H9 (cell line): ENCODE measurements around the gene EPB41L5. TPM values are rescaled to one million over a fixed set of nuclear protein-coding genes. Genes with fewer than 3 reads are reported as not detected.

Experiments
- DNase-seq: peaks from one replicate; pipeline ENCODE4 v3.0.0-alpha.2; 2017
- H2AFZ ChIP-seq: one replicate; pipeline ENCODE4 v1.6.1; 2013; ENCODE audit warnings: mild to moderate bottlenecking, low read length, control low read depth, moderate library complexity
- H2AK5ac ChIP-seq: 2 replicates; pipeline ENCODE4 v1.6.1; 2013; ENCODE audit warnings: low read length, control low read depth, mixed read lengths; ENCODE audit not compliant: insufficient read length
- H2BK120ac ChIP-seq: one replicate; pipeline ENCODE4 v1.6.1; 2013; ENCODE audit warnings: low read depth, mild to moderate bottlenecking, low read length, control low read depth, inconsistent platforms; ENCODE audit not compliant: poor library complexity, severe bottlenecking
- H2BK12ac ChIP-seq: 2 replicates; pipeline ENCODE4 v1.6.1; 2013; ENCODE audit warnings: low read length, control low read depth, mixed read lengths, low read depth; ENCODE audit not compliant: insufficient read length
- H2BK15ac ChIP-seq: 2 replicates; pipeline ENCODE4 v1.6.1; 2013; ENCODE audit warnings: low read depth, low read length, control low read depth
- H2BK20ac ChIP-seq: one replicate; pipeline ENCODE4 v1.6.1; 2013; ENCODE audit warnings: low read depth, mild to moderate bottlenecking, low read length, control low read depth, inconsistent platforms; ENCODE audit not compliant: poor library complexity, severe bottlenecking
- H2BK5ac ChIP-seq: 2 replicates; pipeline ENCODE4 v1.6.1; 2013; ENCODE audit warnings: low read length, control low read depth, mixed read lengths; ENCODE audit not compliant: insufficient read length
- H3K14ac ChIP-seq: 2 replicates; pipeline ENCODE4 v1.6.1; 2013; ENCODE audit warnings: low read length, control low read depth; ENCODE audit not compliant: insufficient read depth
- H3K18ac ChIP-seq: 2 replicates; pipeline ENCODE4 v1.6.1; 2013; ENCODE audit warnings: low read depth, mild to moderate bottlenecking, mixed read lengths, low read length, control low read depth; ENCODE audit not compliant: insufficient read length
- H3K23ac ChIP-seq: 2 replicates; pipeline ENCODE4 v1.6.1; 2013; ENCODE audit warnings: low read length, control low read depth, mixed read lengths, low read depth; ENCODE audit not compliant: insufficient read length
- H3K23me2 ChIP-seq: 2 replicates; pipeline ENCODE4 v1.6.1; 2013; ENCODE audit warnings: low read depth, mild to moderate bottlenecking, mixed read lengths, low read length, control low read depth; ENCODE audit not compliant: insufficient read length, poor library complexity, severe bottlenecking
- H3K27ac ChIP-seq: 2 replicates; pipeline ENCODE4 v1.5.1; 2013; ENCODE audit warnings: low read length, control low read depth, mixed read lengths, low read depth; ENCODE audit not compliant: insufficient read length
- H3K27me3 ChIP-seq: 2 replicates; pipeline ENCODE4 v1.6.1; 2013; ENCODE audit warnings: low read length, control low read depth, inconsistent platforms; ENCODE audit not compliant: insufficient read depth
- H3K4ac ChIP-seq: 2 replicates; pipeline ENCODE4 v1.6.1; 2013; ENCODE audit warnings: low read depth, mild to moderate bottlenecking, control low read depth, inconsistent platforms, low read length, moderate library complexity
- H3K4me1 ChIP-seq: 2 replicates; pipeline ENCODE4 v1.6.1; 2013; ENCODE audit warnings: low read length, control low read depth, inconsistent platforms; ENCODE audit not compliant: insufficient read depth
- H3K4me2 ChIP-seq: 2 replicates; pipeline ENCODE4 v1.6.1; 2013; ENCODE audit warnings: low read length, control low read depth, mixed read lengths; ENCODE audit not compliant: insufficient read length, insufficient read depth
- H3K56ac ChIP-seq: 2 replicates; pipeline ENCODE4 v1.6.1; 2013; ENCODE audit warnings: low read depth, mild to moderate bottlenecking, mixed read lengths, low read length, control low read depth; ENCODE audit not compliant: insufficient read length
- H3K79me1 ChIP-seq: 2 replicates; pipeline ENCODE4 v1.6.1; 2013; ENCODE audit warnings: low read depth, mild to moderate bottlenecking, moderate library complexity, low read length, control low read depth, inconsistent platforms; ENCODE audit not compliant: insufficient read depth, poor library complexity, severe bottlenecking
- H3K79me2 ChIP-seq: 2 replicates; pipeline ENCODE4 v1.6.1; 2013; ENCODE audit warnings: low read length, control low read depth, inconsistent platforms; ENCODE audit not compliant: insufficient read depth
- H3K9ac ChIP-seq: 2 replicates; pipeline ENCODE4 v1.6.1; 2013; ENCODE audit warnings: low read length, control low read depth, mixed read lengths; ENCODE audit not compliant: insufficient read length; ENCODE audit errors: extremely low read depth
- H3K9me3 ChIP-seq: one replicate; pipeline ENCODE4 v1.6.1; 2013; ENCODE audit warnings: low read depth, low read length, inconsistent platforms; ENCODE audit not compliant: control insufficient read depth
- H3T11ph ChIP-seq: one replicate; pipeline ENCODE4 v1.6.1; 2013; ENCODE audit warnings: mild to moderate bottlenecking, low read length, control low read depth, inconsistent platforms
- H4K20me1 ChIP-seq: one replicate; pipeline ENCODE4 v1.6.1; 2013; ENCODE audit not compliant: control insufficient read depth, insufficient read length, insufficient read depth
- H4K5ac ChIP-seq: 2 replicates; pipeline ENCODE4 v1.6.1; 2013; ENCODE audit warnings: low read depth, mild to moderate bottlenecking, mixed read lengths, low read length, control low read depth; ENCODE audit not compliant: insufficient read length
- H4K8ac ChIP-seq: replicated peaks from 2 replicates; pipeline ENCODE4 v1.6.1; 2013; ENCODE audit warnings: low read length, control low read depth, mixed read lengths, low read depth; ENCODE audit not compliant: insufficient read length
- H4K91ac ChIP-seq: 2 replicates; pipeline ENCODE4 v1.6.1; 2013; ENCODE audit warnings: low read depth, mild to moderate bottlenecking, moderate library complexity, mixed read lengths, low read length, control low read depth; ENCODE audit not compliant: insufficient read length
- H3K27ac Mint-ChIP-seq, 3 experiments: 2 replicates in 2 of 3; 3 replicates in 1 of 3; pipeline ENCODE4 v1.8.0; 2020 to 2021; ENCODE audit warnings: mixed read lengths in 3 of 3, mild to moderate bottlenecking in 1 of 3, moderate library complexity in 1 of 3
- H3K27me3 Mint-ChIP-seq: 2 replicates; pipeline ENCODE4 v1.8.0; 2021; ENCODE audit warnings: low read depth, mild to moderate bottlenecking, moderate library complexity, mixed read lengths
- H3K36me3 Mint-ChIP-seq, 3 experiments: 2 replicates in 2 of 3; 3 replicates in 1 of 3; pipeline ENCODE4 v1.8.0; 2020 to 2021; ENCODE audit warnings: low read depth in 3 of 3, mixed read lengths in 3 of 3; ENCODE audit not compliant: insufficient read depth in 1 of 3
- H3K4me1 Mint-ChIP-seq, 2 experiments: 2 replicates each; pipeline ENCODE4 v1.8.0; 2020; ENCODE audit warnings: mixed read lengths in 2 of 2
- H3K4me3 Mint-ChIP-seq, 2 experiments: 2 replicates in 1 of 2; 3 replicates in 1 of 2; pipeline ENCODE4 v1.8.0; 2020 to 2021; ENCODE audit warnings: mild to moderate bottlenecking in 2 of 2, mixed read lengths in 2 of 2, moderate library complexity in 1 of 2
- H3K9me3 Mint-ChIP-seq, 2 experiments: 2 replicates in 1 of 2; 3 replicates in 1 of 2; pipeline ENCODE4 v1.8.0; 2020; ENCODE audit warnings: mild to moderate bottlenecking in 2 of 2, mixed read lengths in 2 of 2, moderate library complexity in 1 of 2
- CTCF ChIP-seq: fragments of 200-600 bp; sonication (generic); conservative IDR thresholded peaks from 3 replicates; pipeline ENCODE4 v1.8.0; 2021; ENCODE audit warnings: antibody characterized with exemption, mild to moderate bottlenecking
- WGBS: extraction: QIAGEN DNeasy Blood & Tissue Kit; methylation state at CpG from one replicate; pipeline ENCODE4 v1.1.7; 2013; ENCODE audit warnings: missing lambda C conversion rate, low lambda C conversion rate, mixed read lengths; ENCODE audit not compliant: insufficient read length; ENCODE audit errors: extremely low coverage; 5-methylcytosine and 5-hydroxymethylcytosine counted together
- total RNA-seq: library from RNA; stranded (reverse); gene quantifications from 2 replicates; pipeline ENCODE4 v1.2.1, GENCODE V29; 2021

Gene EPB41L5
- total RNA-seq, 1 experiment from 2014 or later, result 40.4 TPM

- no CpG with 5 or more reads among the region's 4 CpGs for WGBS
- Histone ChIP-seq H3K27me3 (no peaks in the 10 kb centered on the region), H3K4me1 (no peaks in the 10 kb centered on the region), H3K9me3 (no peaks in the 10 kb centered on the region), H3K56ac (no peak overlapping the region), H3K79me1 (no peaks in the 10 kb centered on the region), H3T11ph (no peak overlapping the region), H3K79me2 (no peaks in the 10 kb centered on the region), H3K9ac (no peak overlapping the region), H2AFZ (no peak overlapping the region), H3K27ac (no peak overlapping the region), H3K4me2 (no peak overlapping the region), H3K23me2 (no peaks in the 10 kb centered on the region), H2AK5ac (no peak overlapping the region), H2BK12ac (no peak overlapping the region), H3K18ac (no peak overlapping the region), H4K20me1 (no peaks in the 10 kb centered on the region), H3K23ac (no peak overlapping the region), H2BK120ac (no peak overlapping the region), H2BK5ac (no peak overlapping the region), H2BK20ac (no peak overlapping the region), H4K91ac (no peak overlapping the region), H4K5ac (no peak overlapping the region), H3K14ac (no peak overlapping the region), H4K8ac (no peak overlapping the region), H2BK15ac (no peak overlapping the region), H3K4ac (no peak overlapping the region)
- no peaks in the 10 kb centered on the region for H3K27me3 Mint-ChIP-seq
- no peaks in the 10 kb centered on the region for H3K4me1 Mint-ChIP-seq
- no peak for DNase-seq
- no peaks in the 10 kb centered on the region for H3K9me3 Mint-ChIP-seq
- H3K27ac Mint-ChIP-seq, result no peak overlapping the region; a peak in 1 of 7 replicates
- H3K36me3 Mint-ChIP-seq, result peaks cover 0 to 24% (median 16%) of the 10 kb centered on the region in 3 experiments; a peak in 5 of 7 replicates
- H3K4me3 Mint-ChIP-seq, result no peak overlapping the region
- TF ChIP-seq CTCF, result no peak
Measured at GRCh38 chr2:120103723-120104467, 91.0 kb downstream of the EPB41L5 start.
